HepG2 (cell line): ENCODE data around the gene PRADC1. TPM values are rescaled to one million over a fixed set of nuclear protein-coding genes. Genes with fewer than 3 reads are reported as not detected.

Experiments
- ATAC-seq: fragments of 200-7000 bp; cut with Tn5 transposase; 3 replicates; pipeline ENCODE4 v1.9.1; 2020; ENCODE audit warnings: mild to moderate bottlenecking, moderate library complexity
- BruUV-seq: library from RNA; stranded (reverse); fragments of 400-500 nt; replicated peaks from 2 replicates; lab custom pipeline; 2021; lab: Mats Ljungman, UMichigan
- CTCF ChIA-PET: fragments of 300-600 bp; formaldehyde crosslinking; extraction: SDS; loops from one replicate; lab custom pipeline; 2021; ENCODE audit warnings: low total read pairs, inconsistent platforms, low intra/inter-chr PET ratio; lab: Yijun Ruan, JAX
- POLR2A ChIA-PET: fragments of 350-600 bp; sonication (Branson Sonifier 250); formaldehyde crosslinking; loops from one replicate; lab custom pipeline; 2020; ENCODE audit warnings: antibody characterized with exemption, inconsistent platforms; lab: Yijun Ruan, JAX
- DNase-seq: peaks from one replicate; pipeline ENCODE4 v3.0.0-alpha.2; 2015; ENCODE audit warnings: low spot score
- FAIRE-seq: peaks from 3 replicates; lab custom pipeline; 2011; peaks lifted over from hg19 to GRCh38; lab: Jason Lieb, UNC
- H2AFZ ChIP-seq: one replicate; pipeline ENCODE4 v1.6.1; 2011; ENCODE audit warnings: low read length, inconsistent platforms
- H3K27ac ChIP-seq: fragments of 300-600 bp; 3 replicates; pipeline ENCODE4 v1.8.0; 2011; ENCODE audit warnings: mixed run types, mild to moderate bottlenecking, mixed read lengths, low read length, inconsistent platforms; ENCODE audit not compliant: insufficient read depth; ENCODE audit errors: extremely low read length
- H3K27me3 ChIP-seq, 2 experiments: fragments of 200-600 bp in 1 of 2; 2 replicates in 1 of 2; 3 replicates in 1 of 2; pipeline versions ENCODE4 v1.6.0 to v1.8.0; 2011; ENCODE audit warnings: low read length in 2 of 2, mild to moderate bottlenecking in 2 of 2, moderate library complexity in 2 of 2, inconsistent platforms in 1 of 2; ENCODE audit not compliant: insufficient read depth in 2 of 2, control insufficient read depth in 1 of 2
- H3K36me3 ChIP-seq, 2 experiments: fragments of 200-600 bp in 1 of 2; replicated peaks in 1 of 2; 2 replicates in 1 of 2; 3 replicates in 1 of 2; pipeline versions ENCODE4 v1.5.1 to v1.8.0; 2011; ENCODE audit warnings: low read length in 2 of 2, inconsistent platforms in 1 of 2; ENCODE audit not compliant: insufficient read depth in 2 of 2, control insufficient read depth in 1 of 2
- H3K4me1 ChIP-seq: 2 replicates; pipeline ENCODE4 v1.5.1; 2012; ENCODE audit warnings: low read length, inconsistent platforms; ENCODE audit not compliant: insufficient read depth
- H3K4me2 ChIP-seq: 2 replicates; pipeline ENCODE4 v1.6.0; 2011; ENCODE audit warnings: low read depth, low read length, inconsistent platforms
- H3K4me3 ChIP-seq, 3 experiments: fragments of 200-600 bp in 1 of 3; sonication (generic), shearing (Covaris generic) in 1 of 3; replicated peaks in 1 of 3; 2 replicates each; pipeline ENCODE4 v1.5.1; 2011 to 2016; ENCODE audit warnings: low read length in 3 of 3, inconsistent platforms in 2 of 3, low read depth in 2 of 3, mild to moderate bottlenecking in 2 of 3, control low read depth in 1 of 3, mixed read lengths in 1 of 3; ENCODE audit not compliant: insufficient read depth in 1 of 3
- H3K79me2 ChIP-seq: one replicate; pipeline ENCODE4 v1.6.1; 2011; ENCODE audit warnings: low read length, inconsistent platforms; ENCODE audit not compliant: insufficient read depth
- H3K9ac ChIP-seq: 2 replicates; pipeline ENCODE4 v1.6.0; 2011; ENCODE audit warnings: mild to moderate bottlenecking, low read depth, low read length, inconsistent platforms; ENCODE audit not compliant: insufficient read depth
- H3K9me3 ChIP-seq: 2 replicates; pipeline ENCODE4 v1.5.1; 2012; ENCODE audit warnings: mild to moderate bottlenecking, low read length
- H4K20me1 ChIP-seq: 2 replicates; pipeline ENCODE4 v1.6.0; 2011; ENCODE audit warnings: inconsistent platforms, mild to moderate bottlenecking, low read length, moderate library complexity; ENCODE audit not compliant: insufficient read depth
- HDAC1 ChIP-seq: sonication (generic); formaldehyde crosslinking; IDR thresholded peaks from 2 replicates; pipeline ENCODE4 v1.5.1; 2020; ENCODE audit warnings: mild to moderate bottlenecking, missing genetic modification reagents
- HNF4A ChIP-seq: sonication (generic); formaldehyde crosslinking; IDR thresholded peaks from 2 replicates; pipeline ENCODE4 v1.4.0; 2020; ENCODE audit warnings: missing genetic modification reagents
- LCORL ChIP-seq, 2 experiments: fragments of 450-650 bp in 1 of 2; sonication (generic) in 1 of 2; formaldehyde crosslinking in 1 of 2; IDR thresholded peaks; 2 replicates each; pipeline versions ENCODE4 v1.5.0 to v1.6.1; 2017 to 2020; ENCODE audit warnings: antibody characterized with exemption in 1 of 2, missing genetic modification reagents in 1 of 2
- RFX1 ChIP-seq: fragments of 450-650 bp; IDR thresholded peaks from 2 replicates; pipeline ENCODE4 v1.6.1; 2017
- SALL1 ChIP-seq: sonication (generic); formaldehyde crosslinking; IDR thresholded peaks from 2 replicates; pipeline ENCODE4 v1.8.0; 2022; ENCODE audit warnings: mild to moderate bottlenecking, missing genetic modification reagents
- ZFX ChIP-seq: sonication (generic); formaldehyde crosslinking; IDR thresholded peaks from 2 replicates; pipeline ENCODE4 v1.4.0; 2020; ENCODE audit warnings: mild to moderate bottlenecking, low read depth, missing genetic modification reagents, moderate library complexity
- ZNF292 ChIP-seq: sonication (generic); formaldehyde crosslinking; IDR thresholded peaks from 2 replicates; pipeline ENCODE4 v1.8.1; 2022; ENCODE audit warnings: mild to moderate bottlenecking, low read depth, missing genetic modification reagents, borderline replicate concordance
- ZNF501 ChIP-seq: sonication (generic); formaldehyde crosslinking; IDR thresholded peaks from 2 replicates; pipeline ENCODE4 v1.5.1; 2020; ENCODE audit warnings: mild to moderate bottlenecking, moderate library complexity, missing genetic modification reagents
- ZNF567 ChIP-seq: sonication (generic); formaldehyde crosslinking; IDR thresholded peaks from 2 replicates; pipeline ENCODE4 v1.8.1; 2023; ENCODE audit warnings: mild to moderate bottlenecking, missing genetic modification reagents, borderline replicate concordance
- ZNF782 ChIP-seq: sonication (generic); formaldehyde crosslinking; IDR thresholded peaks from 2 replicates; pipeline ENCODE4 v1.4.0; 2020; ENCODE audit warnings: missing genetic modification reagents, mild to moderate bottlenecking, borderline replicate concordance
- ZNF883 ChIP-seq: sonication (generic); formaldehyde crosslinking; IDR thresholded peaks from 2 replicates; pipeline ENCODE4 v1.5.1; 2020; ENCODE audit warnings: mild to moderate bottlenecking, missing genetic modification reagents; ENCODE audit errors: not compliant biosample characterization
- WGBS: methylation state at CpG from one replicate; pipeline ENCODE4 v1.1.6; 2017; ENCODE audit warnings: low lambda C conversion rate; 5-methylcytosine and 5-hydroxymethylcytosine counted together
- in situ Hi-C: cut with HindIII; loops from 2 replicates; pipeline ENCODE4 v1.10.0; 2017; ENCODE audit warnings: low pct_unique_long_range_greater_than_20kb; ENCODE audit not compliant: extremely low pct_ligation_motif_present
- intact Hi-C: fragments of 100-400 bp; cut with micrococcal nuclease; formaldehyde crosslinking; loops from one replicate; pipeline ENCODE4 v1.10.0; 2022; ENCODE audit not compliant: unreplicated experiment
- polyA plus RNA-seq, 8 experiments: library from polyadenylated mRNA; depleted of rRNA in 3 of 8; stranded (reverse) in 7 of 8; unstranded in 1 of 8; fragments of >200 nt; fragmentation: Illumina TruSeq in 4 of 8; extraction: Trizol in 4 of 8; gene quantifications; 2 replicates each; pipeline versions ENCODE4 v1.2.1 to v1.2.3, GENCODE V29; 2011 to 2016; ENCODE audit warnings: low read depth in 4 of 8, missing spikeins in 1 of 8, mixed read lengths in 1 of 8; ENCODE audit not compliant: insufficient read depth in 1 of 8
- total RNA-seq, 5 experiments: library from RNA; depleted of rRNA; stranded (reverse); fragments of >200 nt; fragmentation: Illumina TruSeq; extraction: Trizol; gene quantifications; 2 replicates each; pipeline ENCODE4 v1.2.3, GENCODE V29; 2016; ENCODE audit warnings: low read depth in 1 of 5
- TF ChIP-seq, protein P1 (sequence below): sonication (generic); formaldehyde crosslinking; IDR thresholded peaks from 2 replicates; pipeline ENCODE4 v1.5.1; 2020; ENCODE audit warnings: mild to moderate bottlenecking, moderate library complexity, missing genetic modification reagents
- TF ChIP-seq, protein P2 (sequence below): sonication (generic); formaldehyde crosslinking; IDR thresholded peaks from 2 replicates; pipeline ENCODE4 v1.8.1; 2023; ENCODE audit warnings: mild to moderate bottlenecking, missing genetic modification reagents, borderline replicate concordance
- TF ChIP-seq, protein P3 (sequence below): IDR thresholded peaks from 2 replicates; pipeline ENCODE4 v1.6.1; 2016; ENCODE audit warnings: missing compliant biosample characterization, missing genetic modification reagents, borderline replicate concordance

PRADC1 gene
- total and polyA plus RNA-seq, 2 of the 13 experiments (the other 11 are each of a cell fraction or from before 2014, with no cell fraction given) = 12.1 to 37.2 TPM

DNA sequence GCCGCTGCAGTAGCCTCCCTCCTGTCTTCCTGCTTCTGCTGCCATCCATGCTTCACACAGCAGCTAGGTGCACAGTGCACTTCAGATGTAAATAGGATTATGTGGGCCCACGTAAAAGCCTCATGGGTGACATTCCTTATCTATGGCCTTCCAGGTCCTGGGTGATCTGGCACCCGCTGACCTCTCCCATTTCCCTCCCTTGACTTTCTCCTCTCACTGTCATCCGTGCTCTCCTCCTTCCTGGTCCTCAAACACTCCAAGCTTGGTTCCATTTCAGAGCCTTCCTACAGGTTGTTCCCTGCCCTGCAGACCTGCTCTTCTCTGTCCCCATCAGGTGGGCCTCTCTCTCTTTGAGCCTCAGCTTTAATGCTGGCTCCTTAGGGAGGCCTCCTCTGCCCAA lies 23.0 kb downstream of the PRADC1 start:
- ChIA-PET POLR2A (interaction anchor here (0.9 to 4.5 kb wide), 4 partner anchors 16 to 175 kb away, joined by 3 to 93 read pairs (median 4); no protein-coding TSS in a partner anchor), CTCF (interaction anchor here (1.3 kb wide), 1 partner anchor 33 kb away, joined by 4 read pairs; no protein-coding TSS in a partner anchor)
- H3K4me3 ChIP-seq = peak overlapping the region in 1 of 3 experiments; percentile 6; a peak in 1 of 6 replicates
- peak overlapping the region; percentile 12; the same call in 1 of the 2 replicates for H3K9ac ChIP-seq
- peak overlapping the region; percentile 29 for H2AFZ ChIP-seq
- peaks cover 9% of the 10 kb centered on the region for H3K79me2 ChIP-seq
- in situ Hi-C loops = loop anchor here (5.0 kb wide), 1 partner anchor 33 kb away; no protein-coding TSS in a partner anchor
- WGBS = 2% methylated on average over 4 of the region's 4 CpGs
- no peak overlapping the region for H3K27ac ChIP-seq
- DNase-seq = no peak
- H3K9me3 ChIP-seq = no peaks in the 10 kb centered on the region
- H3K36me3 ChIP-seq = no peaks in the 10 kb centered on the region
- ATAC-seq = no peak
- intact Hi-C loops = loop anchor here (10.0 kb wide), 1 partner anchor 175 kb away; the partner anchor contains the start of gene ALMS1
- H3K27me3 ChIP-seq = no peaks in the 10 kb centered on the region
- no peak for FAIRE-seq
- H4K20me1 ChIP-seq = no peaks in the 10 kb centered on the region
- no TSS peak for BruUV-seq
- TF ChIP-seq, protein P1, sequence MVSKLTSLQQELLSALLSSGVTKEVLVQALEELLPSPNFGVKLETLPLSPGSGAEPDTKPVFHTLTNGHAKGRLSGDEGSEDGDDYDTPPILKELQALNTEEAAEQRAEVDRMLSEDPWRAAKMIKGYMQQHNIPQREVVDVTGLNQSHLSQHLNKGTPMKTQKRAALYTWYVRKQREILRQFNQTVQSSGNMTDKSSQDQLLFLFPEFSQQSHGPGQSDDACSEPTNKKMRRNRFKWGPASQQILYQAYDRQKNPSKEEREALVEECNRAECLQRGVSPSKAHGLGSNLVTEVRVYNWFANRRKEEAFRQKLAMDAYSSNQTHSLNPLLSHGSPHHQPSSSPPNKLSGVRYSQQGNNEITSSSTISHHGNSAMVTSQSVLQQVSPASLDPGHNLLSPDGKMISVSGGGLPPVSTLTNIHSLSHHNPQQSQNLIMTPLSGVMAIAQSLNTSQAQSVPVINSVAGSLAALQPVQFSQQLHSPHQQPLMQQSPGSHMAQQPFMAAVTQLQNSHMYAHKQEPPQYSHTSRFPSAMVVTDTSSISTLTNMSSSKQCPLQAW (CRISPR knock-in tag) = 0 out of 2 replicates have a peak, but pooled peaks have one; percentile 28
- TF ChIP-seq LCORL (IDR thresholded peaks at IDR 0.05) (no peak), LCORL (CRISPR knock-in tag; IDR thresholded peaks at IDR 0.05) (0 out of 2 replicates have a peak, but pooled peaks have one; percentile 21), RFX1 (no peak), HDAC1 (CRISPR knock-in tag) (0 out of 2 replicates have a peak, but pooled peaks have one; percentile 34), ZFX (0 out of 2 replicates have a peak, but pooled peaks have one; percentile 17), HNF4A (CRISPR knock-in tag) (peak; percentile 36), ZNF782 (CRISPR knock-in tag) (0 out of 2 replicates have a peak, but pooled peaks have one; percentile 39), ZNF883 (CRISPR knock-in tag) (no peak), ZNF292 (CRISPR knock-in tag) (peak; percentile 45; the same call in 1 of the 2 replicates), ZNF501 (peak; percentile 52; the same call in 1 of the 2 replicates), ZNF567 (no peak), SALL1 (peak; percentile 41)
- TF ChIP-seq, protein P2, sequence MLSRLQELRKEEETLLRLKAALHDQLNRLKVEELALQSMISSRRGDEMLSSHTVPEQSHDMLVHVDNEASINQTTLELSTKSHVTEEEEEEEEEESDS (CRISPR knock-in tag) = 0 out of 2 replicates have a peak, but pooled peaks have one; percentile 43
- TF ChIP-seq, protein P3, sequence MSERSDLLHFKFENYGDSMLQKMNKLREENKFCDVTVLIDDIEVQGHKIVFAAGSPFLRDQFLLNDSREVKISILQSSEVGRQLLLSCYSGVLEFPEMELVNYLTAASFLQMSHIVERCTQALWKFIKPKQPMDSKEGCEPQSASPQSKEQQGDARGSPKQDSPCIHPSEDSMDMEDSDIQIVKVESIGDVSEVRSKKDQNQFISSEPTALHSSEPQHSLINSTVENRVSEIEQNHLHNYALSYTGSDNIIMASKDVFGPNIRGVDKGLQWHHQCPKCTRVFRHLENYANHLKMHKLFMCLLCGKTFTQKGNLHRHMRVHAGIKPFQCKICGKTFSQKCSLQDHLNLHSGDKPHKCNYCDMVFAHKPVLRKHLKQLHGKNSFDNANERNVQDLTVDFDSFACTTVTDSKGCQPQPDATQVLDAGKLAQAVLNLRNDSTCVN (CRISPR knock-in tag) = 0 out of 2 replicates have a peak, but pooled peaks have one; percentile 34
- peak overlapping the region; percentile 56 for H3K4me2 ChIP-seq
- peaks cover 54% of the 10 kb centered on the region for H3K4me1 ChIP-seq
